ENCODE data around the gene IGFBP2.

IGFBP2 gene

DNA sequence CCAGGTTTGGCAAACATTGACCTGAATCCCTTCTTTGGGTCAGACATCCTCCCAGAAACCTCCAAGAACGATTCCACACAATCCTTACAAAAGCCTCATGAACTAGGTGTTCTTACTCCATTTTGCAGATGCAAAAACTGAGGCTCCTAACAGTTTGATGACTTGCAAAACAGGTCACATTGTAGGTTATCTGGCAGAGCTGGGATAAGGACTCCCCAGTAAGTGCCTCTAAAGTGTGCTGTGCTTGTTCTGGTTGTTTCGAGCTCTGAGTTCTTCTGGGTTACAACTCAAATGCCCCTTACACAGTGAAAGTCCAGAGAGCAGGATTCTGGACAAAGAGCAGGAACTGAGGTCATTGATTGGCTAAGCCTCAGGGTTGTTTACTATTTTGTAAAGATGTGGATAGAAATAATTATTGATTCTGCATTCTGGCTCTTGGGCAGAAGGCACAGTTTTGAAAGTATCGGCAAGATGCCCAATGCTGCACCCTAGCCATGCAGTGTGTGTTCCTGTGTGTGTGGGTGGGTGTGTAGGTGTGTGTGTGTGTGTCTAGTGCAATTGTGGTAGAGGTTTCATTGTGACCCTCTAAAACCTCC lies 17.0 kb upstream of the IGFBP2 start:
- no peak for DNase-seq

DNA sequence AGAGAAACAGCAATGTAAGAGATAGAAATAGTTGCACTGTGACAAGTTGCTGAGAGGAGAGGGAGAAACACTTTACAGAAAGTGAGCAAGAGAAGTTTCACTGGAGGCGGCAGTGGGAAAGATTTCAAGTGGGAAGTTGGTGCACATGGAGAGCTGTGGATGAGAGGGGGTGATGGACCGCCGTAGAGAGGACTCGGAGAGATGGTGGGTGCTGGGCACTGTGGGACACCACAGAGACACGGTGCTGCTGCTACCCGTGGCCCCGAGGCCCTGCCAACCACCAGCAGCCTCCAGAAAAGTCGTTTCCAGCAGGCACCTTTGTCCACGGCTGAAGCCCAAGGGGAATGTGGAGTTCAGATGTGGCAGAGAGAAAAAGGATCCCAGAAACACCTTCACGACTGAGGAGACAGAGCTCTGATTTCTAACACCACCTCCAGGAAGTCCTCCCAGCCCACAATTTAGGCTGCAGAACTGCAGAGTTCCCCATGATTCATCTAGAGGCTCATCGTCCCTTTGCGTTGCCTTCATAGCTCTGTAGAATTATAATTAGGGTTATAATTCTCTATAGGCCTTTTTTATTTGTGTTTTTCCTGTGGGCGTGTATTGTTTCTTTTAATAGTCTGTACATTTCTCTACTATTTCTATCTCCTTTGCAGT lies 15.9 kb upstream of the IGFBP2 start:
- no peak for DNase-seq

DNA sequence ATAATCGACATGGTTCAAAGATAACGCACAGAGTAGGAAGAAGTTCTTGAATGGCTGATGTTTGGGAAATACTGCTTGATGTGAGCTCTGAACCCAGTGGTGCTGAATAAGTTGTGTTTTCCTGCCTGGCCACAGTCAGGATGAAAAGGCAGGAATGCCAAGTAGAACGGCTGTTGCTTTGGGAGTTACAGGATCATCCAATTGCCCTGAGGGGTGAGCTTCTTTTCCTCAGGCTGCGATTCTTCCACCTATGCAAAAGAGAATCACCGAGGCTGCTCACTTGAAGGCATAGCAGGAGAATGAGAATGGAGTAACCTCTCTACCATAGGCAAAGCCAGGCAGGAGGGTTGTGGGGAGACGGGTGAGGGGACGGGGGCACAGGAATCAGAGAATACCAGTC lies 14.4 kb upstream of the IGFBP2 start:
- DNase-seq, result no peak

DNA sequence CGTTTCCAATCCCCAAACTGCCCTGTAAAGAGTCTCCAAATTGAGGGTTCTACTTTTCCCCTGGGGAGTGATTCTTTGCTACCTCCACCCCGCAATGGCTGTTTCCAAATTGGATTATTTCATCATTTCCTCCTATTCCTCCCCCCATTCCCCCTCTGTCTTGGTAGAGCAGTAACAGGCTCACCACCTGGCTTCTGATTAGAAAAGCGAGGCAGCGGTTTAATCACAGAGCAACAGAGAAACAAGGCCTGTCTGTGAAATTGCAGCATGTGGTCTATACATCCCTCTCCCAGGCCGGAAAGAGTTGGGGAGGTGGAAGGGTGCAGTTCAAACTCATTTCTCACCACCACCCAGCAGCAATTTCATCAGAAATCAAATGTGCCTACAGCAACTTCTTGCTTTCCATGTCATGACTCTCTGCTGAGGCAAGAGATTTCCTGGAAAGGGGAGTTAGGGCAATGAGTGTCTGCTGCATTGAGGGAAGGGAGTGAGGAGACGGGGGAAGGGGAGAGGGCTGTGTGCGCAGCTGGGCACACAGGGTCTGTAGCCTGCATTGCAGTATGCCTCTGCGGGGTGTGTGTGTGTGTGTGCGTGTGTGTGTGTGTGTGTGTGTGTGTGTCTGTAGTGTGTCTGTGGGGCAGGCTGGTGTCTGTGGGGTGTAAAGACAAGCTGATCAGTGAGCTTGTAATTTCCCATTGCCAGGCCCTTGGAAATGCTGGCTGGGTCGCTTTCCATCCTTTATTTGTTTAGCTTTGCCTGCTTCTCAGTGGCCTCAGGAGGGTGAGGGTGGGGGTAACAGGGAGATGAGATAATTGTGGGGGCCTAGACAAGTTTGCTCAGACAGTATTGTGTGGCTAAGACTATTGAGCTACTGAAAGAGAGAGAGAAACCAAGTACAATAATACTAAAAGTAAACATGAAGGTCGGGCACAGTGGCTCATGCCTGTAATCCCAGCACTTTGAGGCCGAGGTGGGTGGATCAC lies 13.5 kb upstream of the IGFBP2 start:
- no peak for DNase-seq

DNA sequence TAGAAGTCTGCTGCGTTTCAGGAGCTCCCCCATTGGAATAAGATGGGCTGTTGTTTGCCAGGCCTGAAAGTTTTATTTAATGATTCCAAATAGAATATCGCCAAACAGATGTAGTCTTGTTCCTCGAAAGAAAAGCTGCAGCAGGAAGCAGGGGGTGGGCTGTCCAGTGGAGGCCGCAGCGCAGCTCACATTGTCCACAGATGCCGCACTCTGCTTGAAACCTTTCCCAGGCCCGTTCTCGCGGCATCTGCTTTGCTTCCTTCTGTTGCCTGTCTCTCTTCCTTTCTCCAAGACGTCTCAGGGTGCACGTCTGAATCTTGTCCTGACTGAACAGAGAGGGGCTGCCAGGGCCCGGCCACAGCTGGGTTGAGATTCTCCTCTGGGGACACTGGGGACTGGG lies 12.4 kb upstream of the IGFBP2 start:
- DNase-seq, result no peak

DNA sequence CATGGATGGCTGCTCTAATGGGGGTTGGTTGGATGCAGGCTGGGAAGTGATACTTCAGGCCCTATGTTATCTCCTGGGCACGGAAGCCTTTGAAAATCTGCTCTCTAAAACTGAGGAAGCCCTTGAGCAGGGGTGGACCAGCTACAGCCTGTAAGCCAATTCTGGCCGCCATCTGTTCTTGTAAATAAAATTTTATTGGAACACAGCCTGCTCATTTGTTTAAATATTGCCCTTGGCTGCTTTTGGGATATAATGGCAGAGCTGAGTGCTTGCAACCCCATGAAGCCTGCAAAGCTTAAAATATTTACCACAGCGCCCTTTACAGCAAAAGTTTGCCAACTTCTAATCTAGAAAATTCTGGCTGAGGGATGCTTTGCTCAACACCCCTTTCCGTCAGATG lies 11.9 kb upstream of the IGFBP2 start:
- DNase-seq, result no peak

DNA sequence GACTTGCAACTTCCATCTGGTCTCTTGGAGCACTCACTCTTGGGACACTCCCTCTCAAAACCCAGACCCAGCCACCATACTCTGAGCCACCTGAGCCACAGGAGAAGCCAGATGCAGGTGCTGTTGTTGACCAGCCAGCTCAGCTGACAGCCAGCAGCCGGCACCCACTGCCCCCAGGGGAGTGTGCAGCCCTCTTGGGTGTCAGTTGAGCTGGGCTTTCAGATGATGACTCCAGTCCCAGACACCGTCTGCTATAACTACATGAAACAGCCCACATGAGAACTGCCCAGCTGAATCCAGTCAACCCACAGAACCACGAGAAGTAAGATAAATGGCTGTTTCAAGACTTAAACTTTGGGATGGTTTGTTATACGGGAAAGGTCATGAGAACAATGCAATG lies 10.7 kb upstream of the IGFBP2 start:
- no peak for DNase-seq

DNA sequence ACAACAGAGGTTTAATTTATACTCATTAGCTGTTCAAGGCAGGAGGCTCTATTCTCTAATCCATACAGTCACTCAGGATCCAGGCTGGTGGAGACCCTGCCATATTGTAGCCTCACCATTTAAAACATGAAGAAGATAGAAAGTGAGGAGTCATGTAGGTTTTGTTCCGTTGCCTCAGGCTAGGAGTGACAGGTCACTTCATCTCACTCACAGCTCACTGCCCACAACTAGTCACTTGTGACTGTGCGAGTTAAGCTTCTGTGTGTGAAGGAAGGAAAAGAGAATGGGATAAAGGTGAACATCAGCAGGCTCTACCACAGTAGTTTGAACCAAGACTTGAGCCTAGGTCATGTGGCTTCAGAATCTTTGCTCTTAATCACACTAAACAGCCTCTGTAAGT lies 9.0 kb upstream of the IGFBP2 start:
- DNase-seq, result no peak

DNA sequence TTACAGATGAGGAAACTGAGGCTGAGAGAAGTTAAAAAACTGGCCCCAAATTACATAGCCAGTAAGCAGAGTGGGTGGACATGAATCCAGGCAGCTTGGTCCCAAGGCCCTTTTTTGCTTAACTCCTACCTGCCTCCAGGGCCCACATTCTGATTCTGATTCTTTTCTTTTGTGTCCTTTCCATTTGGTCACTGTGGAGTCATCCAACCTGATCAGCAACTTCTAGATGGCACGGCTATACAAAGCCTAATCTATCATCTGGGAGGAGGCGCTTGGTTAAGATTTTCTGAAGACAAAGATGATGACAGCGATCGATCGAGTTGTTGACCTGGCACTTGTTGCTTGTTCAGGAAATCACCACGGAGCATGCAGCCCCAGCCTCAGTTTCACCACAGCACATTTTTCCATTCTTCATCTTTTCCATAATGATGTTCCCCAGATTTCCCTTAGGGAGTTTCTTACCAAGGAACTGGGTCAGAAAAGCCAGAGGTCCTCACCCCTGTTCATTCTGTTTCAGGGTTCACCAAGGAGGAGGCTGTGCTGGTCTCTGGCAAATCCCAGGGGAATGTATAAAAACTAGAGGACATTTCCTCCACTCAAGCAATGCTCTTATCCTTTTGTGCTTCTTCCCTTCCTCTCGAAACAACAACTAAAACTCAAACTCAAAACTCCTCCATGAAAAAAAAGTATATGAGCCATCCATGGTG lies 6.9 kb upstream of the IGFBP2 start:
- no peak for DNase-seq

DNA sequence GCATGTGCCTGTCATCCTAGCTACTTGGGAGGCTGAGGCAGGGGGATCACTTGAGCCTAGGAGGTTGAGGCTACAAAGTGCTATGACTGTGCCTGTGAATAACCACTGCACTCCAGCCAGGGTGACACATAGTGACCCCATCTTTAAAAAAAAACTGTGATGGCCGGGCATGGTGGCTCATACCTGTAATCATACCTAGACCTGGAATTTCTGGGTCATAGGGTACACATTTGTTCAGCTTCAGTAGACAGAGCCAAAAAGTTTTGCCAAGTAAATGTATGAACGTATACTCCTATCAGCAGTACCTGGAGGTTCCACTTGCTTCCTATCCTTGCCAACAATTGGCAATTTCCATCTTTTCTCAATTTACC lies 6.4 kb upstream of the IGFBP2 start:
- DNase-seq, result no peak

DNA sequence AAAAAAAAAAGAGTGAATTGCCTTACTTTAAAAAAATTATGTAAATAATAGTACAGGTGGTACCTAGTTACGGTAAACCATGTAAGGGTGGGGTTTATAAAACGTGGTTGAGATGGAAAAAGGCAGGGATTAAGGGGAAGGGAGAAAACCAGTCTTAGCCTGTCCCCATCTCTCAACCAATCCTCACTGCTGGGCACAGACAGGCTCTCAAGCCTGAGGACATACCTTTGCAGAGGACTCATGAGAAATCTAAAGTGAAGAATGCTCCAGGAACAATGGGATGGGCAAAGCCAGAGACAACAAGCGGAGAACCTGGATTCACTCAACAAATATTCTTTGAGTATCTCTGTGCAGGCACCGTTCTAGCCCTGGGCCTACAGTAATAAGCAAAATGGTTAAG lies 3.4 kb upstream of the IGFBP2 start:
- no peak for DNase-seq

DNA sequence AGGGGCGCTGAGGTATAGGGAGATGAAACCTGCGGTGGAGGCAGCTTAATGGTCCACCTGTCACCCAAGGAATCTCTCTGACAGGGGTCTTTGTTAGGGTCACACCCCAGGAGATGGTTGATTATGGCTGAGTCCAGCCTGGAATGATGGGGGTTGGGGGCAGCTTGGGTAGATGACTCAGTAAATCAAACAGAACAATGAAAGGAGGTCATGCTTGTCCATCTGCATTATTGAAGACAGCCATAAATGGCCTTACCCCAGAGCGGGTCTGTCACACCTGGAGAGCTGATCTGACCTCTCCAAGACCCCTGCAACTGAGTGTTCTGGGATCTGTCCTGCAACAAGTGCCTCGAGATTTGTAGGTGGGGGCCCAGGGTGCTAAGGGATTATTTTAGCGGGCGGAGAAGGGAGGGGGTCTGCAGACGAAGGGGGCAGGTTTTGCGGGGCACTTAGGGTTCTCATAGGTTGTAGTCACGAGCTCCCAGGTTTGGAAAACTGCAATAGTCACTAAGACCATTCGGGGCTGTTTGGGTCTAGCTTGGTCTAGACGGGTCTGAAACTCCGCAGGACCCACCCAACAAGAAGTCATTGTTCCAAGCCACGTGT lies 771 bp upstream of the IGFBP2 start:
- no peak for DNase-seq

DNA sequence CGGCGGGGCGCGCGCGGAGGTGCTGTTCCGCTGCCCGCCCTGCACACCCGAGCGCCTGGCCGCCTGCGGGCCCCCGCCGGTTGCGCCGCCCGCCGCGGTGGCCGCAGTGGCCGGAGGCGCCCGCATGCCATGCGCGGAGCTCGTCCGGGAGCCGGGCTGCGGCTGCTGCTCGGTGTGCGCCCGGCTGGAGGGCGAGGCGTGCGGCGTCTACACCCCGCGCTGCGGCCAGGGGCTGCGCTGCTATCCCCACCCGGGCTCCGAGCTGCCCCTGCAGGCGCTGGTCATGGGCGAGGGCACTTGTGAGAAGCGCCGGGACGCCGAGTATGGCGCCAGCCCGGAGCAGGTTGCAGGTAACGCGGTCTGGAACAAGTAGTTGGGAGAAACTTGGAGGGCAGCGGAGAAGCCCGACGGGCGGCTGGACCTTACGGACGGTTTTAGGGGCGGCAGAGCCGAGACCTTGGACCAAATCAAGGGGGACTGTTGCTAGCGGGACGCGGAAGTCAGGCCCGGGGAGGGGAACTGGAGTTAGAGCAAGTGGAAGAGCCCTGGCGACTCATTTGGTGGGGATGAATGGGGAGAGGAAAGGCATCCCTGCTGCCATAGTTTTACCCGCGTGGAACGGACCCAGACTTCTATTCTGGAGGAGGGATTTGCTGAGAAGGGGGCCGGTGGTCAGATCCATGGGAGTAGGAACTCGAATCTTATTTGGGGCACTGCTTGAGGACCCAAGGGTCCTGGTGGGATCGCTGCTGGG lies 573 bp downstream of the IGFBP2 start:
- no peak for DNase-seq

DNA sequence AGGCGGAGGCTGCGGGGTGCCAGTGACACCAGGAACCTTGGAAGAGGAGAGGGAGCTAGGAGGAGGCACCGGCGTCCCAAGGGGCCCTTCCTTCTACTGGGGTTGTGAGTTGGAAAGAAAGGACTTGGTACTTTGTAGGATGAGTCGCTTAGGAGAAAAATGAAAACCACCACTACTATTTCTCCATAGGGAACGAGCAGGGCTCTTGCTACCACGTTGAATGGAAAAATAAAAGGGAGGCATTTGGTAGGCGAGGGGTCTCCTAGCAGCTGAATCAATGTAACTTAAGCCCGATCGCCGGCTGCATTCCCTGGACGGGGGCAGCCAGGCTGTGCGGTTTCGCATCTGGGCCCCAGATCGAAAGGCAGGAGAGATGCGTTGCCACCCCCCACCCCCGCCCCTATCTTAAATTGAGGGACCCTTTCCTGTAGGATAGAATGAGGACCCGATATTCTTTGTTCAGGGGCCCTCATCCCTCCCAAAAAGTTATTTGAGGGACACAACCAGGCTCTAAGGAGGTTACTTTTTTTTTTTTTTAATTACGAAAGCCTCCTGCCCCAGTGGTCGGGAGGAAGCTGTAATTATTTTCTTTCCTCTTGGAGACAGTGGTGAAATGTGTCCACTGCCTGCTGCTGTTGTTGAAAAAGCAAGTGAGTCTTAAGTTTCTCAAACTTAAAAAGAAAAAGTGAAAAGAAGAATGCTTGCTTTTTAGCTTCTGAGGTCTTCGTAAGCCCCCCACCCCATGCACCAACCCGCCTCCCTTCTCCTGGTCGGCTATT lies 1.3 kb downstream of the IGFBP2 start:
- DNase-seq, result no peak

DNA sequence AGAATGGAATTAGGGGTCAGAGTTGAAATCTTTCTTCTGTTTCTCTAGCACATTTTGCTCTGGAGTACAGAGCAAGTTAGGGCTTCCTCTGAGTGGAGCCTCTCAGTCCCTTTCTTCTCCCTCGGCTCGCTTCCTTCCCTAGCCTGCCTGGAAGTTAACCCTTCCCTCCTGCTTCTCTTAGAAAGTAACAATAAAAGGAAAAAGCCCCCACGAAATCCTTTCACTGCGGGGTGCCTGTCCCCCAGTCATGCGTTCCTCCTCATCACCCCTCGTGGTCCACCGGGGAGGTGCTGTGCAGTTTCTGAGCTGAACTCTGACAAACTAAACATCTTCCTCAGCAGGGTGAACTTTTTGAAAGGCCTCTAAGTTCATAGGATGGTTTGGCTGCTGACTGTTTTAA lies 2.0 kb downstream of the IGFBP2 start:
- DNase-seq, result no peak

DNA sequence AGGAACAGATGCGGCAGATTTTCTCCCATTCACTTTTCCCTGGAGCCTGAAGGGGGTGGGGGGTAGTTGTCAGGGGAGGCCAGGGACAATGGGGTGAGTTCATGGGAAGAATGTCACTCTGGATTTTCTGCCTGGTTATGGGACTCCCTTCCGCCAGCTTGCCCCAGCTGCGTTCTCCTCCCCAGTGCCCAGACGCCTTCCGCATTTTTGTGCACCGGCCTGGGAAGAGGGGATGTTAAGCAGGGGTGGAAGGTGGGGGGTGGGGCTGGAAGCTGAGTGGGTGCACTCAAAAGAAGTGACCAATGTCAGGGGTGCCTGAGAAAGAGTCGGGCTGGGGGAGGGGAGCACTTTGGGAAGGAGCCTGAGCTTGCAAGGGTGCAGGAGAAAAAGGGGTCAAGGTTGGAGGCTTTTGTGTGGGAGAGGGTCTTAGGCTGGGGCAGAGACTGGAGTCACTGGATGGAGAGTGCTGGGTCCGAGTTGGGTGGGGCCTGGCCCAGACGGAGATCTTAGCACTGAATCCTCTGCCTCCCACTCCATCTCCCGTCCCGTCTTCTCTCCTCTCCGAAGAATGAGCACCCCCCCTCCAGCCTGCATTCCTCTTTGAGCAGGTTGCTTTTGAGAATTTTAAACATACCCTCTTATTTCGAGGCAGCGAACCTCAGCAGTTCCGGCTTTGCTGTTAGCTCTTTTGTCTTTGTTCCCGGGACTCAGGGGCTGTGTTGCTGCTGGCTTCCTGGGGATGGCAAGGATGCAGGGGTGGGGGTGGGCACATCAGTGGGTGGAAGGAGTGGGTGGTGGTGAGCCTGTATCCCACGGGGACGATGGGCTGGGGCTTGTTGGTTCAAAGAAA lies 2.7 kb downstream of the IGFBP2 start:
- no peak for DNase-seq

DNA sequence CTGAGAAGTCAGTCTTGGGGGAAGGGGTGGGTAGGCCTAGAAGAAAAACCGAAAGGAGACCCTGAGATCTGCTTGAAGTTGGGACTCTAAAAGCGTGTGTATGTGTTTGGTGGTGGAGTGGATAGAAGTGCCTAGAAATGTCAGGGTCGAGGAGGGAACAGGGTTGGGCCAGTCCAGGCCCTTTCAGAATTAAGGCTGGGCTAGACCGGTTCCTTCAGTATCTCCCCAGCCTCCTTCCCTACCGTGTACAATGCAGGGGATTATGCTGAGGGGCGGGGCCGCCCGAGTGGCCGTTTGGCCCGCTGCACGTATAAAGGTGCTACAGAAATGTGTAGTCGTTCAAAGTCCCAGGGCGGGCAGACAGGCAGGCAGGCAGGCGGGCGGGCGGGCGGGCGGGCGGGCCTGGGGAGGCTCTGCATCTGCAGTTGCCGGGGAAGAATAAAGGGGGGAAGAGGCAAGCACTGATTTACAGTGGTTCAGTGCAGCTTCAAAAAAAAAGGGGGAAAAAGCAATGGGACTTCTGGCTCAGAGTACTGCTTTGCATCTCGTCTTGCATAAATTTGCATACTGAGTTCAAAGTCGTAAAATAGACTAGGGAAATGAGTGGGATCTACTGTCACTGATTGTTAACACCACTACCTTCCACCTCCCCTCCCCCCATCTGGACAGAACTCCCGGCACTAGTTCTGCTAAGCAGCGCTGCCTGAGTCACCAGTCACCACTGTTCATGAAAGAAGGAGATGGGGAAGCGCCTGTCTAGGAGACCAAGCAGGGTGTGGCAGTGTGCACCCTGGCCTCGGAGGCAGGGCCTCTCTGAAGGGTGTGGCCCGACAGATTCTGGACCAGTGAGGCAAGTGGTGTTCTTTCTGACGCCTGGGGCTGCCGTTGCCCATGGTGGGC lies 3.6 kb downstream of the IGFBP2 start:
- DNase-seq, result no peak

DNA sequence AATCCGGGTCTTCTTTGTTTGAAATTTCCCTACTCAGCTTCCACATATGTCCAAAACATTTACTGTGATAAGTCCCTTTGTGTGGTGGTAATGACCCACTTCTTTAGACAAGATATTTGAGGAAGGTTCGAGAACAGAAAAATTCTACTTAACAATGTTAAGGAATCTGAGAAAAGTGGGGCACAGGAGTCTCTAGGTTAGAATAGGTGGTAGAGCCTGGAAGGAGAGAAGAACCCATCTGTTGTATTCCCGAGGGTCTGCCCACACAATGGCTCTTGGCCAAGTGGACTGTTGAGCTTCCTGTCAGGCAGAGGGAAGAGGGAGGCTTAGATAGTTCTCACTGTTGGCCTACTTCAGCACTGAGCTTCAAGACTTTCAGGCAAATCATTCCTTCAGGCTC lies 4.3 kb downstream of the IGFBP2 start:
- DNase-seq, result no peak

DNA sequence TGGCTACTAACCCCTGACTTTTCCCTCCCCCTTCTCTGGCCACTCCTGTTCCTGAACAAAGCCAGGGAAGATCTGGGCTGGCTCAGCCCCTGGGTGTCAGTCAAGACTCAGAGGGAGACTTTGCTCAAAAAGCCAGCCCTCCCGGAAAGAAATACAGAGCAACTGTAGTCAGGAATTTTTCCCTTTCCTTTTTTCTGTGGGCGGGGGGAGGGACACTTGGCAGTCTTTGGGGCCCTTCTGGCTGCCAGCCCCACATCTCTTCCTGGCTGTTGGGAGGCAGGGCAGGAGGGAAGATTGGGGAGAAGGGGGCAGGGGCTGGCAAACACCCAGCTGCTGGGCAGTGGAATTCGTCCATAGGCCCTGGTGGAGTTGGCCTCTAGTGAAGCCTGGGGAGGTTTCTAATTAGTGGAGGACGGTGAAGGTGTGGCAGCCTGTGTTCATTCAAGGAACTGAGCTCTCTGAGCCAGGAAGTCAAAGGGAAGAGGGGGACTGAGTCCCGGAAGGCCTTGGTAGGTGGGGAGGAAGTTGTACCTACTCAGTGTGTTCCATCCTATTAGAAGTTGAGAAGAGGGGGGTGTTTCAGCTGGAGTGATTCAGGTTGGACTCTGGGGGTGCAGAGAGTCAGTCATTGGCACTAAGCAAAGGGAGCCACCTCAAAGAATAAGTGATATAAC lies 10.9 kb downstream of the IGFBP2 start:
- DNase-seq, result no peak
